ENCODE results near the gene PLPP3.

PLPP3 gene

GRCh38 chr1:56515898-56516538 lies 63.3 kb downstream of the PLPP3 start:
- Histone ChIP-seq H3K4me1 (ENCODE audit: control insufficient read depth, low read depth, low read length) (peaks cover 25% of the 10 kb centered on the region), H3K36me3 (ENCODE audit: control insufficient read depth, low read depth, low read length) (peaks cover 33% of the 10 kb centered on the region), H3K9me3 (ENCODE audit: control insufficient read depth, low read depth, low read length) (no peaks in the 10 kb centered on the region), H3K27ac (ENCODE audit: low read length) (no peak overlapping the region), H3K27me3 (ENCODE audit: control insufficient read depth, insufficient read depth, low read length) (no peaks in the 10 kb centered on the region), H3K4me3 (ENCODE audit: low read length) (no peak overlapping the region), H3K9ac (ENCODE audit: low read length) (no peak overlapping the region)

GRCh38 chr1:56512724-56513494 lies 66.5 kb downstream of the PLPP3 start:
- peaks cover 36% of the 10 kb centered on the region for H3K4me1 ChIP-seq (ENCODE audit: control insufficient read depth, low read depth, low read length)
- H3K9ac ChIP-seq (ENCODE audit: low read length) = no peak overlapping the region
- H3K4me3 ChIP-seq (ENCODE audit: low read length) = no peak overlapping the region
- peaks cover 46% of the 10 kb centered on the region for H3K36me3 ChIP-seq (ENCODE audit: control insufficient read depth, low read depth, low read length)
- H3K27ac ChIP-seq (ENCODE audit: low read length) = no peak overlapping the region
- H3K27me3 ChIP-seq (ENCODE audit: control insufficient read depth, insufficient read depth, low read length) = no peaks in the 10 kb centered on the region
- no peaks in the 10 kb centered on the region for H3K9me3 ChIP-seq (ENCODE audit: control insufficient read depth, low read depth, low read length)

GRCh38 chr1:56511766-56512165 lies 67.6 kb downstream of the PLPP3 start:
- Histone ChIP-seq H3K36me3 (ENCODE audit: control insufficient read depth, low read depth, low read length) (peaks cover 56% of the 10 kb centered on the region), H3K4me1 (ENCODE audit: control insufficient read depth, low read depth, low read length) (peaks cover 32% of the 10 kb centered on the region), H3K4me3 (ENCODE audit: low read length) (no peak overlapping the region), H3K9ac (ENCODE audit: low read length) (no peak overlapping the region), H3K27ac (ENCODE audit: low read length) (no peak overlapping the region), H3K9me3 (ENCODE audit: control insufficient read depth, low read depth, low read length) (no peaks in the 10 kb centered on the region), H3K27me3 (ENCODE audit: control insufficient read depth, insufficient read depth, low read length) (no peaks in the 10 kb centered on the region)

DNA sequence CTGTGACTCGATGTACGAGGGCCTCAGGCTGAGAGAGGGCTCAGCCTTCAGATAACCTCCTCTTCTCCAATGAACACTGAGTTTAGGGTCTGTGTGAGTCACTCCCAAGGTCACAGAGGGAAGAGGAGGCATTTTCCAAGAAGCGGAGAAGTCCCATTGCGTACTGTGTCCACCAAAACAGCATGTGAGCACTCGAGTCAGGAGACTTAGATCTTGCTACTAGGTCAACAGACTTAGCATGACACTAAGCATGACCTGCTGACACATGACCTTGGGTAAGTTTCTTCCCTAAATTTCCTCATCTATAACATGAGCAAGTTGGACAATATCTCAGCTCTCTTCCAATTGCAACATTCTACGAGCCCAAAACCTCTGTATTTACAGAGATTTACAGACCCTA lies 68.0 kb downstream of the PLPP3 start:
- peaks cover 56% of the 10 kb centered on the region for H3K36me3 ChIP-seq (ENCODE audit: control insufficient read depth, low read depth, low read length)
- H3K9me3 ChIP-seq (ENCODE audit: control insufficient read depth, low read depth, low read length) = no peaks in the 10 kb centered on the region
- no peaks in the 10 kb centered on the region for H3K27me3 ChIP-seq (ENCODE audit: control insufficient read depth, insufficient read depth, low read length)
- no peak overlapping the region for H3K27ac ChIP-seq (ENCODE audit: low read length)
- no peak overlapping the region for H3K4me3 ChIP-seq (ENCODE audit: low read length)
- peaks cover 28% of the 10 kb centered on the region for H3K4me1 ChIP-seq (ENCODE audit: control insufficient read depth, low read depth, low read length)
- H3K9ac ChIP-seq (ENCODE audit: low read length) = no peak overlapping the region

GRCh38 chr1:56510642-56511021 lies 68.7 kb downstream of the PLPP3 start:
- peaks cover 63% of the 10 kb centered on the region for H3K36me3 ChIP-seq (ENCODE audit: control insufficient read depth, low read depth, low read length)
- H3K27ac ChIP-seq (ENCODE audit: low read length) = no peak overlapping the region
- peaks cover 21% of the 10 kb centered on the region for H3K4me1 ChIP-seq (ENCODE audit: control insufficient read depth, low read depth, low read length)
- H3K9me3 ChIP-seq (ENCODE audit: control insufficient read depth, low read depth, low read length) = no peaks in the 10 kb centered on the region
- no peaks in the 10 kb centered on the region for H3K27me3 ChIP-seq (ENCODE audit: control insufficient read depth, insufficient read depth, low read length)
- H3K4me3 ChIP-seq (ENCODE audit: low read length) = no peak overlapping the region
- no peak overlapping the region for H3K9ac ChIP-seq (ENCODE audit: low read length)

- peaks cover 19% of the 10 kb centered on the region for H3K4me1 ChIP-seq (ENCODE audit: control insufficient read depth, low read depth, low read length)
- H3K9me3 ChIP-seq (ENCODE audit: control insufficient read depth, low read depth, low read length) = no peaks in the 10 kb centered on the region
- H3K27ac ChIP-seq (ENCODE audit: low read length) = no peak overlapping the region
- H3K9ac ChIP-seq (ENCODE audit: low read length) = no peak overlapping the region
- peaks cover 68% of the 10 kb centered on the region for H3K36me3 ChIP-seq (ENCODE audit: control insufficient read depth, low read depth, low read length)
- no peak overlapping the region for H3K4me3 ChIP-seq (ENCODE audit: low read length)
- no peaks in the 10 kb centered on the region for H3K27me3 ChIP-seq (ENCODE audit: control insufficient read depth, insufficient read depth, low read length)
Observed at GRCh38 chr1:56509713-56510641, 69.4 kb downstream of the PLPP3 start.

GRCh38 chr1:56508523-56508983 lies 70.8 kb downstream of the PLPP3 start:
- Histone ChIP-seq H3K27me3 (ENCODE audit: control insufficient read depth, insufficient read depth, low read length) (no peaks in the 10 kb centered on the region), H3K9me3 (ENCODE audit: control insufficient read depth, low read depth, low read length) (no peaks in the 10 kb centered on the region), H3K4me3 (ENCODE audit: low read length) (no peak overlapping the region), H3K27ac (ENCODE audit: low read length) (no peak overlapping the region), H3K4me1 (ENCODE audit: control insufficient read depth, low read depth, low read length) (peaks cover 19% of the 10 kb centered on the region), H3K9ac (ENCODE audit: low read length) (no peak overlapping the region), H3K36me3 (ENCODE audit: control insufficient read depth, low read depth, low read length) (peaks cover 76% of the 10 kb centered on the region)

DNA sequence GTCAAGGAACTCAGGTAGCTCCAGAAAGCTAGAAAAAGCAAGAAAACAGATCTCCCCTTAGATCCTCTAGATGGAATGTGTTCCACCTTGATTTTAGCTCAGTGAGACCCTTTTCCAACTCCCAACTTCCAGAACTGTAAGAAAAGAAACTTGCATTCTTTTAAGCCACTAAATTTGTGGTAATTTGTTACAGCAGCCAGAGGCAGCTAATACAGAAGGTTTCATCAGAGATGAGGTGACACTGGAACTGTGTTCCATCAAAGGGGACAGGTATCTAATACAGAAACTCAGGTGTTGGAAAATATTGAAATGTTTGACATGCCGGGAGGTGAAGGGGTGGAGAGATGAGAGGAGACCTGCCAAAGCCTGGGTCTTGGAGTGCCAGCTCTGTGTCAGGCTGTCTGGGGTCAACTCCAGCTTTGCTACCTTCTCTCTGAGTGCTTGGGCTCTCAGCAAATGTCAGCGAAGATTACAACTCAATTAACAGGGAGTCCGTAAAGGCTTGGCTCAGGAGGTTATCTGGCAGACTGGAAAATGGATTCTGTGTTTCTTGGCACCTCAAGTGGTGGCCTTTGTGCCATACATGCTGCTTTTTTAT lies 71.3 kb downstream of the PLPP3 start:
- H3K4me3 ChIP-seq (ENCODE audit: low read length) = no peak overlapping the region
- H3K36me3 ChIP-seq (ENCODE audit: control insufficient read depth, low read depth, low read length) = peaks cover 78% of the 10 kb centered on the region
- H3K27me3 ChIP-seq (ENCODE audit: control insufficient read depth, insufficient read depth, low read length) = no peaks in the 10 kb centered on the region
- H3K27ac ChIP-seq (ENCODE audit: low read length) = no peak overlapping the region
- no peaks in the 10 kb centered on the region for H3K9me3 ChIP-seq (ENCODE audit: control insufficient read depth, low read depth, low read length)
- H3K4me1 ChIP-seq (ENCODE audit: control insufficient read depth, low read depth, low read length) = peaks cover 19% of the 10 kb centered on the region
- no peak overlapping the region for H3K9ac ChIP-seq (ENCODE audit: low read length)

DNA sequence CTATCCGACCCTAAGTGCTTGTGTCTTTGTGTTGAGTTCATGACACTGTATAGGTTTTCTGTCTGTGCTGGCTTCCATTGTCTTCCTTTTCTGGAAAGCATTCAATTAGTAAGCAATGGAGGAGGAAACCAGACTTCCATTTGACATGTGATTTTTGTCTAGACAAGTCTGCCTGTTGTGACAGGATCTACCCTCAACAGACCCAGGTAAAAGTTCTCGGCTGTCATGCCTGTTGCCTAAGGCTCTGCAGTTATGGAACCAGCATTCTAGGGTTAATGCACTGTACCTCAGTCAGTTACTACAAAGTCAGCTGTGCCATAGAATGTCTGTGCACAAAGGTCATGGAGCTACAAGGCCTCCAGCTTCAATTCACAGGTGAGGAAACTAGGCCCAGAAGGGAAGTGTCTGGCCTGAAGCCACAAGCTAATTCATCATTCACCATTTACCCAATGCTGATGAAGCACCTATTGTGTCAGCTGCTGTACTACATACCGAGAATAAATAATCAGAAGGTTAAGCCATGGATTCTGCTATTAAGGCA lies 72.3 kb downstream of the PLPP3 start:
- H3K27ac ChIP-seq (ENCODE audit: low read length) = no peak overlapping the region
- H3K4me1 ChIP-seq (ENCODE audit: control insufficient read depth, low read depth, low read length) = peaks cover 19% of the 10 kb centered on the region

DNA sequence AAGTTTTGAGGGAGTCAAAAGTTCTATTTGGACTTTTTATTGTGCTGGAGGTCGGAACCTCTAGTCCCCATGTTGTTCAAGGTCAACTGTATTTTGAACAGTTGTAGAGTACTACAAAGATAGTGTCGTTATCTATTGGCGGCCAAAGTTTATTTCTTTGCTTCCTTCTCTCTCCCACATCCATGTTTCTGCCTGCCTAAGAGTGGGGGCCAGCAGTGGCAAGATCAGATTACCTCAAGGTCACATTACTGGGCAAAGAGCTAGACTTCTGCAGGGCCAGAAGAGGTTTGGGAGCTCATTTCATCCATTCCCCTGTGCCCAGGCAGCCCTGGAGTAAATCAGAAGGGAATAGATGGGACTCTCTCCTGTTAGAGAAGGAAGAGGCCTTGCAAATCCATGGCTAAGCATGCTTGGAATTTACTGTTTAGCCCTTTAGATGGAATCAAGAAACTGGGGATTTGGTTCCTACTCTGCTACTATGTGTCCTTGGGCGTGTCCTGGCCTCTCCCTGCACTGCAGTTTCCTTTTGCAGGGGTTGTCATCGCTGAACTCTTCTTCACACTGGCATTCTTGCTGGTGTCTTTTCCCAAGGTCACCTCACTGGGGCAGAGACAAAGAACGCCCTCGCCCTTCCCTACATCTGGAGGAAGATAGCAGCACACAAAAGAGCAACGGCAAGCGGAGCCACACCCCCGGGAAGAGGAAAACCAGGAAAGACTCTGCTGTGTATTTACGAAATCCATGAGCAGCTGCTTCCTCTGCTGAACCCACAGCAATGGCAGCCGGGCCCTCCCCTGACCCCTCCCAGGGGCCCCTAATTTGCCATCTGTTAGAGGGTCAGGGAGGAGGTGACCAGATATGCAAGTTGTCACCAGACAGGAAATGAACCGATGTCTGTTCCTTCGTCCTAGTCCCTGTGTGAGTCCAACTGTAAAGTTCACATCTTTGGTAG lies 73.3 kb downstream of the PLPP3 start:
- Histone ChIP-seq H3K36me3 (ENCODE audit: control insufficient read depth, low read depth, low read length) (peaks cover 82% of the 10 kb centered on the region), H3K4me1 (ENCODE audit: control insufficient read depth, low read depth, low read length) (peaks cover 14% of the 10 kb centered on the region), H3K4me3 (ENCODE audit: low read length) (no peak overlapping the region), H3K9ac (ENCODE audit: low read length) (no peak overlapping the region), H3K9me3 (ENCODE audit: control insufficient read depth, low read depth, low read length) (no peaks in the 10 kb centered on the region), H3K27me3 (ENCODE audit: control insufficient read depth, insufficient read depth, low read length) (no peaks in the 10 kb centered on the region), H3K27ac (ENCODE audit: low read length) (no peak overlapping the region)

More for the DNA sequence above, 72.3 kb downstream of the PLPP3 start:
- Histone ChIP-seq H3K27me3 (ENCODE audit: control insufficient read depth, insufficient read depth, low read length) (no peaks in the 10 kb centered on the region), H3K9me3 (ENCODE audit: control insufficient read depth, low read depth, low read length) (no peaks in the 10 kb centered on the region), H3K9ac (ENCODE audit: low read length) (no peak overlapping the region), H3K4me3 (ENCODE audit: low read length) (no peak overlapping the region), H3K36me3 (ENCODE audit: control insufficient read depth, low read depth, low read length) (peaks cover 83% of the 10 kb centered on the region)
